Peyer's patch (tissue), 4 donors: ENCODE data around the gene NAA25.

ENCODE experiments used
- CTCF ChIP-seq, 6 experiments: fragments of 450-650 bp in 4 of 6; fragments of 200-600 bp in 2 of 6; sonication (generic) in 1 of 6; IDR thresholded peaks; one replicate each; pipeline ENCODE4 v1.5.1; 2017 to 2019; ENCODE audit warnings: antibody characterized with exemption in 6 of 6, mild to moderate bottlenecking in 3 of 6, moderate library complexity in 1 of 6
- POLR2A ChIP-seq, 2 donors: fragments of 450-650 bp; IDR thresholded peaks; one replicate each; pipeline ENCODE4 v1.5.1; 2017; ENCODE audit warnings: antibody characterized with exemption in 2 of 2, mild to moderate bottlenecking in 2 of 2, moderate library complexity in 2 of 2

DNA sequence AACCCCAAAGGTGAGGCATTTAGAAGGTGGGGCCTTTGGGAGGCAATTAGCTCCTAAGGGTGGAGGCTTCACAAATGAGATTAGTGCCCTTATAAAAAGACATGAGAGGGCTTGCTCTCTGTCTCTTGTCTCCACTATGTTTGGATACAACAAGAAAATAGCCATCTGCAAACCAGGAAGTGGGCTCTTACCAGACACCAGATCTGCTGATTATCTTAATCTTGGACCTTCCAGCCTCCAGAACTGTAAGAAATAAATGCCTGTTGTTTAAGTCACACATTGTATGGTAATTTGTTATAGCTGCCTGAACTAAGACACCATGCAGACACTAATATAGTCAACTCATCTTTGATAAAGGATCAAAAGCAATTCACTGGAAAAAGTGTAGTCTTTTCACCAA is 130.0 kb downstream of the NAA25 start:
- TF ChIP-seq CTCF (IDR thresholded peaks at IDR 0.05): no peak
- no peak for TF ChIP-seq POLR2A (IDR thresholded peaks at IDR 0.05)
